HG03097 (cell line): Measurements from ENCODE around the gene ZNF214.
"Not testable (repeated sequence)": the region's sequence is repeated elsewhere in the genome, so short reads cannot be mapped to it uniquely, and the experiment has no call there.

ENCODE experiments used
- ATAC-seq: cut with Tn5 transposase; IDR thresholded peaks from one replicate; pipeline ENCODE4 v1.9.1; 2021; ENCODE audit not compliant: unreplicated experiment, low FRiP score

Gene ZNF214

DNA sequence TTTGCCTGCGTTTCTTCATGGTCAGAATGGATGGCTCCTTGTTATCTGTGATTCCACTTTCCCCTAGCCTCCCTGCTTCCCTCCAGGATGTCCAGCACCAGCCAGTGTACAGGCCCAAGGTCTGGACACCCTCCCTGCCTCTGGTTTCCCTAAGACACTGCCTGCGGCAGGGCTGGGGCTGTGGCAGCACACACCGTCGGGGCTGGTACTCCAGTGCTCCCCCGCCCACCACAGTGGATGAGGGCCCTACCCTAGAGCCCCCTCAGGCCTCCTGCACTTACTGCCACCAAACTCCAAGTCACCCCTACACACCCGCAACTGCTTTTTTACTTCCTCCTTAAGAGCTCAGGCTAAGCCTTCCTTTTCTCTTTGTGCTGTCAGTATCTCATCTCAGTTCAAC is 28.9 kb downstream of the ZNF214 start:
- ATAC-seq: no peak

DNA sequence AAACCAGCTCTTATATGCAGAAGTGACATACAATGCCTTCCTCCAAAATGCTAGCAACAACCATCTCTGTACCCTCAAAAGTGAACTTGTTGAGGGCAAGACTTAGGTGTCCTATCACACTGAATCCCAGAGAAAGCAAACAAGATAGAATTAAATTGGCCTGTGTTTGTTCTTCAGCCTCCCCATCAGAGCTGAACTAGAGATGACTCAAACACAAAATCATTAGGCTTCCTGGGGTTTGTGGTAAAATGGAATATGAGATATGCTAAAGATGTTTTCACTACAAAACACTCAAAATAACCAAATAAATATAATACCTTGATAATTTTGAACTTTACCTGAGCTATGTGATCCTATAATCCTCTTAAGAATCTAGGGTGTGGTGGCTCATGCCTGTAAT is 31.6 kb downstream of the ZNF214 start:
- no peak for ATAC-seq

DNA sequence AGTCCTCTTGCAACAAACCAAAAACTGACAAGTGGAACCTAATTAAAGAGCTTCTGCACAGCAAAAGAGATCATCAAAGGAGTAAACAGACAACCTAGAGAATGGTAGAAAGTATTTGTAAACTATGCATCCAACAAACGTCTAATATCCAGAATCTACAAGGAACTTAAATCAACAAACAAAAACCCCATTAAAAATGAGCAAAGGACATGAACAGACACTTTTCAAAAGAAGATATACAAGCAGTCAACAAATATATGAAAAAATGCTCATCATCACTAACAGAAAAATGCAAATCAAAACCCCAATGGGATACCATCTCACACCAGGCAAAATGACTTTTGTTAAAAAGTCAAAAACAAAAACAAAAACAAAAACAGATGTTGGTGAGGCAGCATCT is 33.7 kb downstream of the ZNF214 start:
- ATAC-seq: no peak

- no peak for ATAC-seq
Measured at GRCh38 chr11:6979365-6979764, 40.8 kb downstream of the ZNF214 start.

DNA sequence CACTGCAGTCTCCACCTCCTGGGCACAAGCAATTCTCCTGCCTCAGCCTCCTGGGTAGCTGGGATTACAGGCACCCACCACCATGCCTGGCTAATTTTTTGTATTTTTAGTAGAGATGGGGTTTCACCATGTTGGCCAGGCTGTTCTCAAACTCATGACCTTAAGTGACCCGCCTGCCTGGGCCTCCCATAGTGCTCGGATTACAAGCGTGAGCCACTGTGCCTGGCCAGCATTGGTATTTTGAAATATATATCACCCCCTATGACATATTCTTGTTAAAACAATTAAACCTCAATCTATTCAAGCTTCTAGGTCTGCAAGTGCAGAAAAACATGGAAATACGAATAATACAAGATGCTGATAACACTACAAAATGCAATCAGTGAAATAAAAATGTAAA is 50.3 kb downstream of the ZNF214 start:
- ATAC-seq: not testable (repeated sequence)

DNA sequence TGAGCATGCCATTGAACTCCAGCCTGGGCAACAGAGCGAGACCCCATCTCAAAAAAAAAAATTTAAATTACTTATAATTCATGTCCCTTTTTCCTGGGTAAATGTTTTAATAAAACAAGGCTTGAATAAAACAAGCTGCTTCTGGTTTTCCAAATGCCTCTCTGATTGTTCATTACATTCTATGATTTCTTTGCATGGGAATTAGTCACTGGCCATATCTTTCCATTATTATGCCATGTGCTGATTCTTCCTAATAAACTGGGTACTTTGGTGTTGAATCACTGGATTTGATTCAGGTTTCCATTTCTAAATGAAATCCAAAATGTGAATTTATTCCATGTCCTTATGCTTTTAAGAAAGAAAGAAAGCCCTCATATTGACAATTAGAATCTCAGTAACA is 51.3 kb downstream of the ZNF214 start:
- ATAC-seq: no peak

GRCh38 chr11:6962673-6963072 is 57.5 kb downstream of the ZNF214 start:
- no peak for ATAC-seq

GRCh38 chr11:6962141-6962540 is 58.0 kb downstream of the ZNF214 start:
- no peak for ATAC-seq

DNA sequence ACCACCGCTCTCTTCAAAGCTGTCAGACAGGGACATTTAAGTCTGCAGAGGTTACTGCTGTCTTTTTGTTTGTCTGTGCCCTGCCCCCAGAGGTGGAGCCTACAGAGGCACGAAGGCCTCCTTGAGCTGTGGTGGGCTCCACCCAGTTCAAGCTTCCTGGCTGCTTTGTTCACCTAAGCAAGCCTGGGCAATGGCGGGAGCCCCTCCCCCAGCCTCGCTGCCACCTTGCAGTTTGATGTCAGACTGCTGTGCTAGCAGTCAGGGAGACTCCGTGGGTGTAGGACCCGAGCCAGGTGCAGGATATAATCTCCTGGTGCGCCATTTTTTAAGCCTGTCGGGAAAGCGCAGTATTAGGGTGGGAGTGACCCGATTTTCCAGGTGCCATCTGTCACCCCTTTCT is 65.9 kb downstream of the ZNF214 start:
- ATAC-seq: not testable (repeated sequence)
